Adipocyte (in vitro differentiated cells): ENCODE results near the gene TARDBP.
A peak's percentile ranks its signal among the peaks of the same experiment; 100 is the strongest.
"Not testable (repeated sequence)": the region's sequence is repeated elsewhere in the genome, so short reads cannot be mapped to it uniquely, and the experiment has no call there.

Experiments used
- DNase-seq: peaks from one replicate; pipeline ENCODE4 v3.0.0-alpha.2; 2015; ENCODE audit warnings: low read depth
- H3K27me3 ChIP-seq: replicated peaks from 2 replicates; pipeline ENCODE4 v1.7.0; 2013; ENCODE audit warnings: mild to moderate bottlenecking, low read length, moderate library complexity; ENCODE audit not compliant: control insufficient read depth, insufficient read depth
- H3K36me3 ChIP-seq: 2 replicates; pipeline ENCODE4 v1.7.0; 2013; ENCODE audit warnings: low read length, mild to moderate bottlenecking, moderate library complexity; ENCODE audit not compliant: control insufficient read depth, insufficient read depth, severe bottlenecking
- H3K4me1 ChIP-seq: 2 replicates; pipeline ENCODE4 v1.7.0; 2013; ENCODE audit warnings: mild to moderate bottlenecking, low read length, moderate library complexity; ENCODE audit not compliant: control insufficient read depth, insufficient read depth
- H3K4me3 ChIP-seq: 2 replicates; pipeline ENCODE4 v1.7.0; 2013; ENCODE audit warnings: mild to moderate bottlenecking, low read length, moderate library complexity
- H3K9ac ChIP-seq: 2 replicates; pipeline ENCODE4 v1.7.0; 2013; ENCODE audit warnings: mild to moderate bottlenecking, low read length, moderate library complexity
- H3K9me3 ChIP-seq: 2 replicates; pipeline ENCODE4 v1.7.0; 2013; ENCODE audit warnings: mild to moderate bottlenecking, low read length, moderate library complexity; ENCODE audit not compliant: control insufficient read depth

TARDBP gene

DNA sequence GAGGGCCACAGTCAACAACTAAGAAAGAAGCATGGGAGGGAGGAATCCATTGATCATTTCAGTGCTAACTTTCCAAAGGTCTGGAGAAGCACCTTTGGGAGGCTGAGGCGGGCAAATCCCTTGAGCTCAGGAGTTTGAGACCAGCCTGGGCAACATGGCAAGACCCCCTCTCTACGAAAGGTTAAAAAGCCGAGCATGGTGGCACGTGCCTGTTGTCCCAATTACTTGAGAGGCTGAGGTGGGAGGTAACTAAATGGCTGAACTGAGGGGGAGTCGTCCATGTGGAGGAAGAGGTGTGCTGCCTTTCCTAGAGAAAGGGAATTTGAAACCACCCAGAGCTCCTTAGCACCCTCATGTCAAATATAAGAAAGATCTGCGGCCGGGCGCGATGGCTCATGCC is 18.4 kb downstream of the TARDBP start:
- Histone ChIP-seq H3K4me3 (no peak overlapping the region), H3K27me3 (no peaks in the 10 kb centered on the region), H3K4me1 (peaks cover 10% of the 10 kb centered on the region), H3K36me3 (peaks cover 32% of the 10 kb centered on the region), H3K9ac (no peak overlapping the region), H3K9me3 (no peaks in the 10 kb centered on the region)
- no peak for DNase-seq

DNA sequence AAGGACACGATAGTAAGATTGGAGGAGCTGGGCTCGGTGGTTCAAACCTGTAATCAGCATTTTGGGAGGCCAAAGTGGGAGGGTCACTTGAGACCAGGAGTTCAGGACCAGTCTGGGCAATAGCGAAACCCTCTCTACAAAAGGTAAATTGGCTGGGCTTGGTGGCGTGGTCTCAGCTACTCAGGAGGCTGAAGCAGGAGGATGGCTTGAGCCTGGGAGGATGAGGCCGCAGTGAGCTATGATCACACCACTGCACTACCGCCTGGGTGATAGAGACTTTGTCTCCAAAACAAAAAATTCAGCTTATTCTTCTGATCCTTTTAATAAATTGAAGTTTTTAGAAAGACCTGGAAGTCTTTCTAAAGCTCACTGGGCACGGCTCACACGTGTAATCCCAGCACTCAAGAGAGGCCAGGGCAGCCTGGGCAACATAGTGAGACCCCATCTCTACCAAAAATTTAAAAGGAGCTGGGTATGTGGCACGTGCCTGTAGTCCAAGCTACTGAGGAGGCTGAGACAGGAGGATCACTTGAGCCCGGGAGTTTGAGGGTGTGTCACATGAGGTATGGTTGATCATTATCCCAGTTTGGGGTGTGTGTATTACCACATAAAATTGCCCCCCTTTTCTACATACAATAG is 19.3 kb downstream of the TARDBP start:
- Histone ChIP-seq H3K9ac (no peak overlapping the region), H3K4me1 (peaks cover 1% of the 10 kb centered on the region), H3K36me3 (peaks cover 24% of the 10 kb centered on the region), H3K27me3 (no peaks in the 10 kb centered on the region), H3K9me3 (no peaks in the 10 kb centered on the region), H3K4me3 (no peak overlapping the region)
- DNase-seq: no peak

DNA sequence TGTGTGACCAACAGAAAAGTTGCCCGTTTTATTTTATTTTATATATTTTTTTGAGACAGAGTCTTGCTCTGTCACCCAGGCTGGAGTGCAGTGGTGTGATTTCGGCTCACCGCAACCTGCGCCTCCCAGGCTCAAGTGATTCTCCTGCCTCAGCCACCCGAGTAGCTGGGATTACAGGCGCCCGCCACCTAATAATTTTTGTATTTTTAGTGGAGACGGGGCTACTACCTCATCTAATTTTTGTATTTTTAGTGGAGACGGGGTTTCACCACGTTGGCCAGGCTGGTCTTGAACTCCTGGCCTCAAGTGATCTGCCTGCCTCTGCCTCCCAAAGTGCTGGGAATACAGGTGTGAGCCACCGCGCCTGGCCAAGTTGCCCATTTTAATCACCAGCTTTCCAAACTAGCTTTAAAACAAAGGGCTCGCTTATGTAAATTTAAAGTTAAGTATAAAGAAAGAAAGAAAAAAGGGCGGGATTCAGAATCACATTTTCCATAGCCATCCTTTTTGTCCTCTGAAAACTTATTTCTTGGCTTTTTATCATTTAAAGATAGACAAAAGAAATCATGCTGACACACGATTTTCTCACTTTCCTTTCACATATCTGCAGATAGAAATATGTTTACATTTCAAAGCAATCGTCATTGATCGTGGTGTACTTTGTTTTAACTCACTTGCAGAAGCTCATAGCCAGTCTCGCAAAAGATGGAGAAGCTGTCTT is 24.7 kb downstream of the TARDBP start:
- peaks cover 20% of the 10 kb centered on the region for H3K27me3 ChIP-seq
- H3K9ac ChIP-seq, H3K9me3 ChIP-seq, H3K36me3 ChIP-seq, H3K4me3 ChIP-seq, H3K4me1 ChIP-seq, DNase-seq: not testable (repeated sequence)

DNA sequence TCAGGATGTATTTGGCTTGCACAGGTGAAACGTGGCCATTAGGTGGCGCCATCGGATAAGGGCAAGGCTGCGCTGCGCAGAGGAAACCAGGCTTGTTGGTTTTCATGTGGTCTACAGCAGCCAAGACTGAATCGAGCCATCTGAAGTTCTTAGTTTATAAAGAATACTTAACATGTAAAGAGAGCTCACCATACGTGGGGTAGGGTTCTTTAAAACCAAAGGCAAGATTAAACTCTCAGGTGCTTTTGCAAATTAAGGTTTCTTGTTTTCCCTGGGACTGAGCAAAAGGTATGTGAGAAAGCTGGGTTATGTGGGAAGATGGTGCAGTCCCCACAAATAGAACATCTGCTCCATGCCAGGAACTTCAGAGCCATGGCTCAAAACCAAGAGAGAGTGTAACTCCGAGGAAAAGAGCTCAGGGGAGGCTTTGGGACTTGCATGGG is 25.3 kb downstream of the TARDBP start:
- peak; percentile 95 for DNase-seq
- H3K27me3 ChIP-seq: peaks cover 22% of the 10 kb centered on the region
- no peak overlapping the region for H3K4me3 ChIP-seq
- H3K4me1 ChIP-seq: no peaks in the 10 kb centered on the region
- no peaks in the 10 kb centered on the region for H3K9me3 ChIP-seq
- H3K9ac ChIP-seq: no peak overlapping the region
- H3K36me3 ChIP-seq: no peaks in the 10 kb centered on the region

DNA sequence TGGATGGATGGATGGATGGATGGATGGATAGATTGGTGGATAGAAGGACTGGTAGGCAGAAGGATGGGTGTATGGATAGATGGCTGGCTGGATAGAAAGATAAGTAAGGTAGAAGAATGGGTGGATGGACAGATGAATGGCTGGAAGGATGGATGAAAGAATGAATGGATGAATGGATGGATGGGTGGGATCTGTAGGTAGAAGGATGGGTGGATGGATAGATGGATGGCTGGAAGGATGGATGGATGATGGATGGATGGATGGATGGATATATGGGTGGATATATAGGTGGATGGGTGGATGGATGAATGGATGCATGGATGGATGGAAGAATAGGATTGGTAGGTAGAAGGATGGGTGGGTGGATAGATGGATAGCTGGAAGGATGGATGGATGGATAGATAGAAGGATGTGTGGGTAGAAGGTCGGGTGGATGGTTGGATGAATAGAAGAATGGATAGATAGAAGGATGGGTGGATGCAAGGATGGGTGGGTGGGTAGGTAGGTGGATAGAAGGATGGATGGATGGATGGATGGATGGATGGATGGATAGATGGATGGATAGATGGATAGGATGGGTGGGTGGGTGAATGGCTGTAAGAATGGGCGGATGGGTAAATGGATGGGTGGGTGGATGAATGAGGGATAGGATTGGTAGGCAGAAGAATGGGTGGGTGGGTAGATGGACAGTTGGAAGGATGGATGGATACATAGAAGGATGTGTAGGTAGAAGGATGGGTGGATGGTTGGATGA is 27.1 kb downstream of the TARDBP start:
- H3K9ac ChIP-seq: no peak overlapping the region
- H3K4me1 ChIP-seq: no peaks in the 10 kb centered on the region
- no peak for DNase-seq
- no peaks in the 10 kb centered on the region for H3K9me3 ChIP-seq
- no peaks in the 10 kb centered on the region for H3K36me3 ChIP-seq
- H3K4me3 ChIP-seq: no peak overlapping the region
- H3K27me3 ChIP-seq: peaks cover 22% of the 10 kb centered on the region

DNA sequence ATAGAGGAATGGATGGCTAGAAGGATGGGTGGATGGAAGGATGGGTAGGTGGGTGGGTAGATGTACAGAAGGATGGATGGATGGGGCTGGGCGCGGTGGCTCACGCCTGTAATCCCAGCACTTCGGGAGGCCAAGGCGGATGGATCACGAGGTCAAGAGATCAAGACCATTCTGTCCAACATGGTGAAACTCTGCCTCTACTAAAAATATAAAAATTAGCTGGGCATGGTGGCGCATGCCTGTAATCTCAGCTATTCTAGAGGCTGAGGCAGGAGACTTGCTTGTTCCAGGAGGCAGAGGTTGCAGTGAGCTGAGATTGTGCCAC is 27.6 kb downstream of the TARDBP start:
- not testable (repeated sequence) for H3K4me1 ChIP-seq, H3K4me3 ChIP-seq, H3K36me3 ChIP-seq, H3K9me3 ChIP-seq, DNase-seq, H3K9ac ChIP-seq
- peaks cover 25% of the 10 kb centered on the region for H3K27me3 ChIP-seq

DNA sequence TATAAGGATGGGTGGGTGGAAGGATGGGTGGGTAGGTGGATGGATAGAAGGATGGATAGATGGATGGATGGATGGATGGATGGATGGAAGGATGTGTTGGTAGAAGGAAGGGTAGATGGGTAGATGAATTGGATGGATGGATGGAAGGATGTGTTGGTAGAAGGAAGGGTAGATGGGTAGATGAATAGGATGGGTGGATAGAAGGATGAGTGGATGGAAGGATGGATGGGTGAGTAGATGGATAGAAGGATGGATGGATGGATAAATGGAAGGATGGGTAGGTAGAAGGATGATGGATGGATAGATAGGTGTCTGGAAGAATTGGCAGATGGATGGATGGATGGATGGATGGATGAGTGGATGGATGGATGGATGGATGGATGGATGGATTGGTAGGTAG is 28.6 kb downstream of the TARDBP start:
- H3K4me3 ChIP-seq: no peak overlapping the region
- no peaks in the 10 kb centered on the region for H3K4me1 ChIP-seq
- H3K9ac ChIP-seq: no peak overlapping the region
- no peaks in the 10 kb centered on the region for H3K36me3 ChIP-seq
- H3K9me3 ChIP-seq: no peaks in the 10 kb centered on the region
- H3K27me3 ChIP-seq: peaks cover 25% of the 10 kb centered on the region
- no peak for DNase-seq

DNA sequence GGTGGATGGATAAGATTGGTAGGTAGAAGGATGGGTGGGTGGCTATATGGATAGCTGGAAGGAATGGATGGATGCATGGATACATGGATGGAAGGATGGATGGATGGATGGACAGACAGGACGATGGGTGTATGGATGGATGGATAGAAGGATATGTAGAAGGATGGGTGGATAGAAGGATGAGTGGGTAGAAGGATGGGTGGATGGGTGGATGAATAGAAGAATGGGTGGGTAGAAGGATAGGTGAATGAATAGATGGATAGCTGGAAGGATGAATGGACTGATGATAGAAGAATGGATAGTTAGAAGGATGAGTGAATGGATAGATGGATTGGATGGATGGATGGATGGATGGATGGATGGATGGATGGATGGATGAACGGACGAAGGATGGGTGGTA is 29.6 kb downstream of the TARDBP start:
- DNase-seq: no peak
- H3K36me3 ChIP-seq: no peaks in the 10 kb centered on the region

DNA sequence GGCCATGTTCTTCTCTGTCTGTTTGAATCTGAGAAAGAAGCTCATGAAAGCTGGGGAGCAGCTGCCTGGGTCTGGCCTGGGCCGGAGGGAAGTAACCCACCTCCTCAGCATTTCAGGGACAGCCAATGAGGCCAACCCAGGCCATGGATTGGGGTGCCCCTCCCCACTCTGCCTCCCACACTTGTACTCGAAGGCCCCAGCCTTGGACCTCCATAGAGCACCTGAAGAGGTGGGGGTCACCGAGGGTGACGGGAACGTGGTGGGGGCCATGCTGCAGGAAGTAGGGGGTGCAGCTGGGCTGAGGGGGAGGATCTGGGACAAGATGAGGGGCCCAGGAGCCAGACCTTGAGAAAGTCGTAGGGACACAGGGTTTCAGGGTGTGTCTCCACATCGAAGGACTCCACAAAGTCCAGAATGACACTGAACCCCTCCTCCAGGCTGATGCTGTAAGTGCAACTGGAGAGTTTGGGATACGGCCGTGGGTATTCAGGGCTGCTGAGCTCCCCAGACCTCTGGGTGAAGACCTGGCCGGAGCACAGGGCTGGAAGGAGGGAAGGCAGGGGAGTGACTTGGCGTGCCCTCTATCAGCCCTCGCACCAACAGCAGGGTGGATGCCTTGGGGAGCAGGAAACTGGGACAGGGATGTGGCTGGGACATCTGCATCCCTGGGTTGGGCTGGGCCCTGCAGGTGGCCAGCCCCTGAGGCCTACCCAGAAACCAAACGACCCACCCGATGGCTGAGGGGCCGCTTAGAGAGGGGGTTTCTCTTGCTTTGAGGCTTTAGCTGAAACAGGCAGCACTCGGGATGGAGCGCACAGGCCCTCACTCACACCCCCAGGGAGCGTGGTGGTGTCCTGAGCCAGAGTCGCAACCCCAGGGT is 30.8 kb downstream of the TARDBP start:
- no peaks in the 10 kb centered on the region for H3K36me3 ChIP-seq
- no peaks in the 10 kb centered on the region for H3K4me1 ChIP-seq
- DNase-seq: no peak
- H3K4me3 ChIP-seq: no peak overlapping the region
- H3K9me3 ChIP-seq: no peaks in the 10 kb centered on the region
- H3K27me3 ChIP-seq: peaks cover 25% of the 10 kb centered on the region
- no peak overlapping the region for H3K9ac ChIP-seq

More for the DNA sequence above, 29.6 kb downstream of the TARDBP start:
- Histone ChIP-seq H3K9ac (no peak overlapping the region), H3K4me3 (no peak overlapping the region), H3K9me3 (no peaks in the 10 kb centered on the region), H3K4me1 (no peaks in the 10 kb centered on the region), H3K27me3 (peaks cover 25% of the 10 kb centered on the region)

DNA sequence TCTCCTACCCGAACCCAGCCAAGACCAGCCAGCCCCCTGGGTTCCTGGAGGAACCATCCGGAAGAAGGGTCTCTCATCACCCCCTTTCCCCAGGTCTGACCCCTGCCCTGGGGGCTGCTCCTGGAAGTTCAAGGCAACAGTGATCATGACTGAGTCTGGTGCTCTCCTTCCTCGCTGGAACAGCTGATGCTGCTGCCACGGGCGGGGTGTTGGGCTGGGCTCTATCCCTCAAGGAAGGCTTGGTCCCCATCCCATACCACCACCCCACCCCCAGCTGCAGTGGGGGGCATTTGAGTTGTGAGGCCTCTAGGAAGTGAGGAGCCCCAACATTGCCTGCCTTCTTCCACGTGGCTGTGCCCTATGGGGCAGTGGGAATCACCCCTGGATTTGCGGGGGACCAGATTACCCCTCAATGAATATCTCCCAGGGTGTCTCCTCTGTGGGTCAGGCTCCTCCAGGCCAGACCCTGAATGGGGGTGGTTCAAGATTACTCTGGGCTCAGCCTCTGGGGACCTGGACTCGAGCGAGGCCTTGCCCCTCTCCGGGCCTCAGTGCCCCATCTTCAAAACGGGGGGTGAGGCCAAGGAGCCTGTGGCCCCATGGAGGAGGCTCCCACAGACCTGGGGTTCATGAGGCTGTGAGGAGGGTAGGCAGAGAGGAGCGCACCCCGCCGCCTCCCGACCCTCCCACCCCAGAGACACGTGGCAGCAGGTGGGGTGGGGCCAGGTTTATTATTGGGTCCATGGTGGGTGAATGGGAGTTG is 31.8 kb downstream of the TARDBP start:
- Histone ChIP-seq H3K4me1 (no peaks in the 10 kb centered on the region), H3K9me3 (no peaks in the 10 kb centered on the region), H3K36me3 (no peaks in the 10 kb centered on the region), H3K27me3 (peaks cover 16% of the 10 kb centered on the region), H3K9ac (no peak overlapping the region), H3K4me3 (no peak overlapping the region)
- no peak for DNase-seq
